HG02852 (cell line): ENCODE results near the gene CERS3.

Experiments used
- ATAC-seq: cut with Tn5 transposase; IDR thresholded peaks from one replicate; pipeline ENCODE4 v1.9.1; 2021; ENCODE audit warnings: mild to moderate bottlenecking, moderate library complexity; ENCODE audit not compliant: unreplicated experiment

Gene CERS3

GRCh38 chr15:100528833-100529428 lies at the start of gene CERS3:
Gene CERS3 (minus strand): TSS chr15:100528950. CDS start chr15:100501849, 27,101 bp downstream.
- ATAC-seq: no peak

- no peak for ATAC-seq
Measured at GRCh38 chr15:100573526-100573925, 44.8 kb upstream of the CERS3 start.

GRCh38 chr15:100572362-100572983 lies 43.7 kb upstream of the CERS3 start:
- no peak for ATAC-seq

GRCh38 chr15:100571592-100572167 lies 42.9 kb upstream of the CERS3 start:
- ATAC-seq: no peak

GRCh38 chr15:100570735-100571313 lies 42.1 kb upstream of the CERS3 start:
- ATAC-seq: peak; percentile 85

- ATAC-seq: no peak
Measured at GRCh38 chr15:100570275-100570674, 41.5 kb upstream of the CERS3 start.

- no peak for ATAC-seq
Measured at GRCh38 chr15:100569391-100569790, 40.6 kb upstream of the CERS3 start.

- no peak for ATAC-seq
Measured at GRCh38 chr15:100566850-100567628, 38.3 kb upstream of the CERS3 start.

- no peak for ATAC-seq
Measured at GRCh38 chr15:100565591-100565990, 36.8 kb upstream of the CERS3 start.

- no peak for ATAC-seq
Measured at GRCh38 chr15:100560323-100560722, 31.6 kb upstream of the CERS3 start.

GRCh38 chr15:100559330-100559729 lies 30.6 kb upstream of the CERS3 start:
- ATAC-seq: no peak

GRCh38 chr15:100558771-100559254 lies 30.1 kb upstream of the CERS3 start:
- no peak for ATAC-seq

GRCh38 chr15:100553468-100553867 lies 24.7 kb upstream of the CERS3 start:
- ATAC-seq: no peak

- ATAC-seq: no peak
Measured at GRCh38 chr15:100547961-100548360, 19.2 kb upstream of the CERS3 start.

- no peak for ATAC-seq
Measured at GRCh38 chr15:100544946-100545345, 16.2 kb upstream of the CERS3 start.

GRCh38 chr15:100544338-100544841 lies 15.6 kb upstream of the CERS3 start:
- ATAC-seq: no peak

GRCh38 chr15:100542290-100542689 lies 13.5 kb upstream of the CERS3 start:
- ATAC-seq: no peak

- no peak for ATAC-seq
Measured at GRCh38 chr15:100537331-100537730, 8.6 kb upstream of the CERS3 start.

GRCh38 chr15:100536733-100537132 lies 8.0 kb upstream of the CERS3 start:
- no peak for ATAC-seq

- ATAC-seq: no peak
Measured at GRCh38 chr15:100533886-100534285, 5.1 kb upstream of the CERS3 start.

- no peak for ATAC-seq
Measured at GRCh38 chr15:100531823-100532327, 3.1 kb upstream of the CERS3 start.
